ENCODE measurements around the gene RNMT. TPM values are rescaled to one million over a fixed set of nuclear protein-coding genes. Genes with fewer than 3 reads are reported as not detected.
"Not testable (repeated sequence)": the region's sequence is repeated elsewhere in the genome, so short reads cannot be mapped to it uniquely, and the experiment has no call there.

The RNMT gene
- total and polyA plus RNA-seq, 8 donors = 9.0 to 73.5 (median 16.7) TPM

- Histone ChIP-seq H3K4me1 (no peaks in the 10 kb centered on the region), H3K27ac (no peak overlapping the region), H3K36me3 (peaks cover 0 to 6% (median 2%) of the 10 kb centered on the region in 4 donors), H3K4me3 (no peak overlapping the region), H3K9me3 (no peaks in the 10 kb centered on the region), H3K27me3 (no peaks in the 10 kb centered on the region)
- TF ChIP-seq POLR2AphosphoS5 (IDR thresholded peaks at IDR 0.05) = no peak
- TF ChIP-seq EP300 (IDR thresholded peaks at IDR 0.05) = no peak
- no peak for TF ChIP-seq POLR2A (IDR thresholded peaks at IDR 0.05)
- TF ChIP-seq CTCF (IDR thresholded peaks at IDR 0.05) = no peak
- DNase-seq = no peak
- WGBS, 5 donors = 88 to 94% (median 92%) methylated on average over 4 of the region's 4 CpGs
- intact Hi-C loops (cut with DNase I; ENCODE audit: low total_unique reads) = no loop called here
These were observed 41.9 kb upstream of the RNMT start for GRCh38 chr18:13684546-13684945.

- Histone ChIP-seq H3K4me3 (no peak overlapping the region), H3K9me3 (no peaks in the 10 kb centered on the region), H3K27ac (no peak overlapping the region), H3K4me1 (no peaks in the 10 kb centered on the region), H3K27me3 (no peaks in the 10 kb centered on the region), H3K36me3 (no peaks in the 10 kb centered on the region)
- TF ChIP-seq EP300 (IDR thresholded peaks at IDR 0.05) (no peak), CTCF (IDR thresholded peaks at IDR 0.05) (no peak), POLR2A (IDR thresholded peaks at IDR 0.05) (no peak), POLR2AphosphoS5 (IDR thresholded peaks at IDR 0.05) (no peak)
- no peak for DNase-seq
- intact Hi-C loops (cut with DNase I; ENCODE audit: low total_unique reads) = no loop called here
- WGBS, 5 donors = 89 to 94% (median 93%) methylated on average over 21 of the region's 21 CpGs
These were observed 38.0 kb upstream of the RNMT start for GRCh38 chr18:13688191-13689136.

GRCh38 chr18:13690060-13690459, 36.4 kb upstream of the RNMT start:
- H3K4me3 ChIP-seq; intact Hi-C loops (cut with DNase I; ENCODE audit: low total_unique reads); DNase-seq; H3K27ac ChIP-seq; H3K9me3 ChIP-seq; H3K27me3 ChIP-seq; H3K36me3 ChIP-seq; H3K4me1 ChIP-seq: not testable (repeated sequence)
- 94 to 97% (median 96%) methylated on average over 9 of the region's 9 CpGs for WGBS, 5 donors

GRCh38 chr18:13695337-13695736, 31.1 kb upstream of the RNMT start:
- not testable (repeated sequence) for H3K27me3 ChIP-seq

GRCh38 chr18:13696961-13697360, 29.5 kb upstream of the RNMT start:
- Histone ChIP-seq H3K36me3 (no peaks in the 10 kb centered on the region), H3K9me3 (peaks cover 0 to 18% (median 7%) of the 10 kb centered on the region in 4 donors), H3K4me3 (no peak overlapping the region), H3K27ac (no peak overlapping the region), H3K27me3 (no peaks in the 10 kb centered on the region), H3K4me1 (no peaks in the 10 kb centered on the region)
- TF ChIP-seq POLR2A (IDR thresholded peaks at IDR 0.05) (no peak), POLR2AphosphoS5 (IDR thresholded peaks at IDR 0.05) (no peak), EP300 (IDR thresholded peaks at IDR 0.05) (no peak), CTCF (IDR thresholded peaks at IDR 0.05) (no peak)
- WGBS, 5 donors = 90 to 93% (median 91%) methylated on average over 3 of the region's 3 CpGs
- intact Hi-C loops (cut with DNase I; ENCODE audit: low total_unique reads) = no loop called here
- no peak for DNase-seq

More at GRCh38 chr18:13695337-13695736, 31.1 kb upstream of the RNMT start:
- WGBS, 5 donors = 91 to 94% (median 93%) methylated on average over 5 of the region's 5 CpGs
- DNase-seq; H3K4me1 ChIP-seq; H3K4me3 ChIP-seq; H3K27ac ChIP-seq; H3K36me3 ChIP-seq; H3K9me3 ChIP-seq; intact Hi-C loops (cut with DNase I; ENCODE audit: low total_unique reads): not testable (repeated sequence)

Measured in stomach (tissue), 9 donors.